PC-3 (cell line): ENCODE results near the gene LINC01488.

Source experiments
- CTCF ChIP-seq: fragments of 300-600 bp; sonication (generic); conservative IDR thresholded peaks from 2 replicates; pipeline ENCODE4 v1.5.1; 2017; ENCODE audit warnings: antibody characterized with exemption, low read depth, mild to moderate bottlenecking, low read length
- EZH2 ChIP-seq: fragments of 300-600 bp; sonication (generic); IDR thresholded peaks from one replicate; pipeline ENCODE4 v1.6.1; 2017; ENCODE audit warnings: antibody characterized with exemption, mild to moderate bottlenecking, low read length; ENCODE audit not compliant: unreplicated experiment
- EZH2phosphoT487 ChIP-seq: fragments of 300-600 bp; sonication (generic); IDR thresholded peaks from 2 replicates; pipeline ENCODE4 v1.6.1; 2018; ENCODE audit warnings: mild to moderate bottlenecking, antibody characterized with exemption, low read length, borderline replicate concordance

- TF ChIP-seq CTCF (no peak), EZH2 (no peak), EZH2phosphoT487 (no peak)
These were observed 31.3 kb downstream of the LINC01488 start for GRCh38 chr11:69512790-69513189.
